A549 (cell line): ENCODE measurements around the gene ZNF335. TPM values are rescaled to one million over a fixed set of nuclear protein-coding genes. Genes with fewer than 3 reads are reported as not detected.

Source experiments
- ATAC-seq, 2 experiments: fragments of 200-7000 bp in 1 of 2; fragments of >200 bp in 1 of 2; cut with Nextera tagmentation in 1 of 2; cut with Tn5 transposase in 1 of 2; 3 replicates each; pipeline versions ENCODE4 v1.8.0 to v1.9.1; 2018 to 2020; ENCODE audit warnings: mild to moderate bottlenecking in 1 of 2, moderate library complexity in 1 of 2
- CTCF ChIA-PET: fragments of 300-600 bp; sonication (Branson Sonifier 250); formaldehyde crosslinking; extraction: SDS; loops from one replicate; lab custom pipeline; 2021; ENCODE audit warnings: antibody characterized with exemption, inconsistent platforms; lab: Yijun Ruan, JAX
- POLR2A ChIA-PET: fragments of 350-600 bp; formaldehyde crosslinking; extraction: SDS; loops from one replicate; lab custom pipeline; 2021; ENCODE audit warnings: antibody characterized with exemption, inconsistent platforms; lab: Yijun Ruan, JAX
- DNase-seq, 2 experiments: peaks; one replicate each; pipeline versions ENCODE4 v3.0.0 to v3.0.0-alpha.2; 2011 to 2016; ENCODE audit warnings: low read depth in 1 of 2, low spot score in 1 of 2
- FAIRE-seq: peaks from 2 replicates; lab custom pipeline; 2011; peaks lifted over from hg19 to GRCh38; lab: Jason Lieb, UNC
- H3K27ac ChIP-seq, 2 experiments: fragments of >200 bp; sonication (Bioruptor Twin); formaldehyde crosslinking; 3 replicates each; pipeline ENCODE4 v1.5.1; 2016 to 2017
- H3K4me1 ChIP-seq: fragments of >200 bp; sonication (Bioruptor Twin); formaldehyde crosslinking; 3 replicates; pipeline ENCODE4 v1.6.1; 2016
- H3K4me2 ChIP-seq: fragments of >200 bp; sonication (Bioruptor Twin); formaldehyde crosslinking; 3 replicates; pipeline ENCODE4 v1.6.1; 2016
- H3K4me3 ChIP-seq: fragments of >200 bp; sonication (Bioruptor Twin); formaldehyde crosslinking; 3 replicates; pipeline ENCODE4 v1.5.1; 2016
- H3K9me3 ChIP-seq: fragments of >200 bp; sonication (Bioruptor Twin); formaldehyde crosslinking; 3 replicates; pipeline ENCODE4 v1.6.1; 2016
- CBX2 ChIP-seq: fragments of 200-600 bp; sonication (generic); IDR thresholded peaks from 2 replicates; pipeline ENCODE4 v1.6.1; 2016; ENCODE audit warnings: low read depth, mild to moderate bottlenecking, borderline replicate concordance
- CHD2 ChIP-seq: fragments of 150-350 bp; IDR thresholded peaks from 2 replicates; pipeline ENCODE4 v1.6.1; 2014; ENCODE audit warnings: low read length; ENCODE audit not compliant: partially characterized antibody
- FOSB ChIP-seq: fragments of 250-450 bp; sonication (Bioruptor Pico); IDR thresholded peaks from 2 replicates; pipeline ENCODE4 v1.5.0; 2020; ENCODE audit warnings: mild to moderate bottlenecking, moderate library complexity
- FOSL2 ChIP-seq, 2 experiments: fragments of 450-650 bp in 1 of 2; fragments of >200 bp in 1 of 2; sonication (Bioruptor Twin) in 1 of 2; formaldehyde crosslinking; IDR thresholded peaks; 2 replicates each; pipeline versions ENCODE4 v1.5.0 to v1.6.1; 2016 to 2020; ENCODE audit warnings: mild to moderate bottlenecking in 1 of 2, moderate library complexity in 1 of 2
- GATA3 ChIP-seq: IDR thresholded peaks from 2 replicates; pipeline ENCODE4 v1.6.1; 2012; ENCODE audit warnings: borderline replicate concordance
- HDAC2 ChIP-seq: fragments of 200-600 bp; sonication (generic); IDR thresholded peaks from 2 replicates; pipeline ENCODE4 v1.6.1; 2016
- HOXA7 ChIP-seq: fragments of 250-450 bp; sonication (Bioruptor Pico); IDR thresholded peaks from 2 replicates; pipeline ENCODE4 v1.5.0; 2020; ENCODE audit warnings: mild to moderate bottlenecking, moderate library complexity
- HOXB5 ChIP-seq: fragments of 250-450 bp; sonication (Bioruptor Pico); IDR thresholded peaks from 2 replicates; pipeline ENCODE4 v1.5.0; 2020; ENCODE audit warnings: mild to moderate bottlenecking, moderate library complexity
- JUN ChIP-seq, 2 experiments: fragments of >200 bp; sonication (Bioruptor Twin); formaldehyde crosslinking; IDR thresholded peaks; 2 replicates in 1 of 2; 3 replicates in 1 of 2; pipeline ENCODE4 v1.6.1; 2016 to 2017
- JUNB ChIP-seq: fragments of >200 bp; sonication (Bioruptor Twin); formaldehyde crosslinking; IDR thresholded peaks from 2 replicates; pipeline ENCODE4 v1.6.1; 2016
- NPAS2 ChIP-seq: fragments of 250-450 bp; sonication (Bioruptor Pico); IDR thresholded peaks from 2 replicates; pipeline ENCODE4 v1.8.0; 2022; ENCODE audit warnings: mild to moderate bottlenecking, moderate library complexity, borderline replicate concordance
- POLR2AphosphoS2 ChIP-seq: conservative IDR thresholded peaks from 2 replicates; pipeline ENCODE4 v1.6.1; 2012; ENCODE audit warnings: low read length, improper control_type of control experiment, inconsistent platforms
- RAD21 ChIP-seq, 2 experiments: fragments of >200 bp in 1 of 2; sonication (Bioruptor Twin) in 1 of 2; formaldehyde crosslinking in 1 of 2; IDR thresholded peaks in 1 of 2; conservative IDR thresholded peaks in 1 of 2; 2 replicates in 1 of 2; 3 replicates in 1 of 2; pipeline ENCODE4 v1.6.1; 2012 to 2018; ENCODE audit warnings: inconsistent platforms in 1 of 2
- RCOR1 ChIP-seq: fragments of 150-350 bp; IDR thresholded peaks from 2 replicates; pipeline ENCODE4 v1.6.1; 2014; ENCODE audit warnings: antibody characterized with exemption, low read length, low read depth
- REST ChIP-seq: fragments of 200-600 bp; sonication (generic); IDR thresholded peaks from 2 replicates; pipeline ENCODE4 v1.6.1; 2016; ENCODE audit warnings: antibody characterized with exemption, mild to moderate bottlenecking, moderate library complexity
- RNF2 ChIP-seq: fragments of 200-600 bp; sonication (generic); IDR thresholded peaks from 2 replicates; pipeline ENCODE4 v1.6.1; 2016; ENCODE audit warnings: low read depth, mild to moderate bottlenecking, antibody characterized with exemption, moderate library complexity, borderline replicate concordance
- USF2 ChIP-seq: fragments of 450-650 bp; IDR thresholded peaks from 2 replicates; pipeline ENCODE4 v1.6.1; 2014; ENCODE audit warnings: antibody characterized with exemption
- ZC3H11A ChIP-seq: fragments of 450-650 bp; IDR thresholded peaks from 2 replicates; pipeline ENCODE4 v1.6.1; 2014; ENCODE audit warnings: antibody characterized with exemption, mild to moderate bottlenecking
- ZFP36 ChIP-seq: fragments of 450-650 bp; IDR thresholded peaks from 2 replicates; pipeline ENCODE4 v1.6.1; 2014; ENCODE audit warnings: borderline replicate concordance; ENCODE audit not compliant: partially characterized antibody
- ZSCAN20 ChIP-seq: fragments of 250-450 bp; sonication (Bioruptor Pico); IDR thresholded peaks from 2 replicates; pipeline ENCODE4 v1.8.0; 2022; ENCODE audit warnings: mild to moderate bottlenecking, moderate library complexity
- WGBS: methylation state at CpG from one replicate; pipeline ENCODE4 v1.1.6; 2017; ENCODE audit errors: missing lambda C conversion rate; 5-methylcytosine and 5-hydroxymethylcytosine counted together
- polyA plus RNA-seq, 4 experiments: library from polyadenylated mRNA; depleted of rRNA in 3 of 4; stranded (reverse); fragments of >200 nt; fragmentation: RNase III in 1 of 4; extraction: RNeasy Plus Mini Kit Qiagen cat#74134 plus additional on column Dnase treatment in 1 of 4; gene quantifications; 2 replicates in 3 of 4; 3 replicates in 1 of 4; pipeline ENCODE4 v1.2.3, GENCODE V29; 2011 to 2017
- TF ChIP-seq, protein P1 (sequence below): IDR thresholded peaks from 2 replicates; pipeline ENCODE4 v1.6.1; 2012; ENCODE audit warnings: low read depth, borderline replicate concordance
- TF ChIP-seq, protein P2 (sequence below): fragments of 250-450 bp; sonication (Bioruptor Pico); IDR thresholded peaks from 2 replicates; pipeline ENCODE4 v1.5.0; 2020; ENCODE audit warnings: low read depth, mild to moderate bottlenecking, moderate library complexity

Gene ZNF335
- polyA plus RNA-seq, 2 of the 4 experiments (the other 2 are of a cell fraction), result 7.3 to 9.3 TPM

DNA sequence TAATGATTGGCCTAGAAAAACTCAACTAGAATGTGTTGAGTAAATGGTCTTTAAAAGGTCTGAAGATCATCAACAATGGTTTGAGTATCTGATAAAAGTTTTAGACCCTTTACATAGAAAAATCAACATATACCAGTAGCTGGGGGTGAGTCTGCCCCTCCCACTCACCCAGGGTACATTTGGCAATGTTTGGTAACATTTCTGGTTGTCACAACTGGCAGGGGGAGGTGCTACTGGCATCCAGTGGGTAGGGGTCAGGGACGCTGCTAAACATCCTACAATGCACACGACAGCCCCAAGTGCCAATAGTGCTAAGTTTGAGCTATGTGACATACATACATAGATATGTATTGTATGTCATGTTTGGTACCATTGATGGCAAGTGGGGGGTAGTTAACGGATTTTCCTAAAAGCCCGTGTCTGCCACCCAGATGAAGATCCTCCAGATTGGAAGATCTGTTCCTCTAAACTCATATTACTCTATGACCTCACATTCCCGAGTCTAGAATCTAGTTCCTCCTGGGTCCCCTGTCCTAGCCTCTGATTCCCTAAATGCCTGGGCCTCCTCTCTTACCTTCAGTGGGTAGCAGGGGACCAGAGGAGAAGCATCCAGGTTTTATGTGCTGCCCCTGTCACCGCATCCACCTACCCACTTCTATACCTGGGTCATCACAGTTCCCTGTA is 34.2 kb upstream of the ZNF335 start:
- FAIRE-seq, result no peak
- ATAC-seq, result no peak
- ChIA-PET POLR2A (no interaction called here), CTCF (interaction anchor here (0.8 to 22.4 kb wide), 5 partner anchors 0 to 30 kb away, joined by 3 to 450 read pairs (median 3); partner anchors contain the start of gene MMP9)
- TF ChIP-seq JUNB, result no peak
- TF ChIP-seq HOXB5 (CRISPR knock-in tag), result no peak
- no peak for TF ChIP-seq GATA3
- no peak for TF ChIP-seq FOSB (CRISPR knock-in tag)
- TF ChIP-seq, protein P1, sequence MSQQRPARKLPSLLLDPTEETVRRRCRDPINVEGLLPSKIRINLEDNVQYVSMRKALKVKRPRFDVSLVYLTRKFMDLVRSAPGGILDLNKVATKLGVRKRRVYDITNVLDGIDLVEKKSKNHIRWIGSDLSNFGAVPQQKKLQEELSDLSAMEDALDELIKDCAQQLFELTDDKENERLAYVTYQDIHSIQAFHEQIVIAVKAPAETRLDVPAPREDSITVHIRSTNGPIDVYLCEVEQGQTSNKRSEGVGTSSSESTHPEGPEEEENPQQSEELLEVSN, result no peak
- no peak for TF ChIP-seq USF2
- TF ChIP-seq, protein P2, sequence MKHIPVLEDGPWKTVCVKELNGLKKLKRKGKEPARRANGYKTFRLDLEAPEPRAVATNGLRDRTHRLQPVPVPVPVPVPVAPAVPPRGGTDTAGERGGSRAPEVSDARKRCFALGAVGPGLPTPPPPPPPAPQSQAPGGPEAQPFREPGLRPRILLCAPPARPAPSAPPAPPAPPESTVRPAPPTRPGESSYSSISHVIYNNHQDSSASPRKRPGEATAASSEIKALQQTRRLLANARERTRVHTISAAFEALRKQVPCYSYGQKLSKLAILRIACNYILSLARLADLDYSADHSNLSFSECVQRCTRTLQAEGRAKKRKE (CRISPR knock-in tag), result no peak
- no peak for TF ChIP-seq ZFP36
- TF ChIP-seq HOXA7, result no peak
- TF ChIP-seq POLR2AphosphoS2, result no peak
- no peak for TF ChIP-seq HDAC2
- 77% methylated on average over 6 of the region's 6 CpGs for WGBS
- H3K4me2 ChIP-seq, result no peak overlapping the region
- H3K4me3 ChIP-seq, result no peak overlapping the region
- no peak overlapping the region for H3K27ac ChIP-seq
- no peak for DNase-seq
- no peaks in the 10 kb centered on the region for H3K4me1 ChIP-seq
- H3K9me3 ChIP-seq, result no peaks in the 10 kb centered on the region

GRCh38 chr20:46004889-46005473 is 33.0 kb upstream of the ZNF335 start:
- Histone ChIP-seq H3K9me3 (no peaks in the 10 kb centered on the region), H3K4me1 (no peaks in the 10 kb centered on the region), H3K4me2 (no peak overlapping the region), H3K4me3 (no peak overlapping the region), H3K27ac (no peak overlapping the region)
- WGBS, result 26% methylated on average over 2 of the region's 3 CpGs
- DNase-seq (no peak), ATAC-seq (no peak), FAIRE-seq (no peak)
- POLR2A ChIA-PET, result no interaction called here
- CTCF ChIA-PET, result interaction anchor here (1.2 to 22.4 kb wide), 4 partner anchors 1 to 18 kb away, joined by 3 to 450 read pairs (median 227); partner anchors contain the start of gene MMP9
- TF ChIP-seq RCOR1 (no peak), JUN (IDR thresholded peaks at IDR 0.05) (no peak), FOSL2 (IDR thresholded peaks at IDR 0.05) (no peak), FOSL2 (CRISPR knock-in tag; IDR thresholded peaks at IDR 0.05) (no peak), ZSCAN20 (CRISPR knock-in tag) (no peak), REST (no peak), ZC3H11A (no peak), CBX2 (no peak), RAD21 (conservative IDR thresholded peaks at IDR 0.05 in 1 of 2, IDR thresholded peaks at IDR 0.05 in 1 of 2) (no peak), RNF2 (no peak), CHD2 (no peak), NPAS2 (CRISPR knock-in tag) (no peak)
- TF ChIP-seq, protein P1, result no peak
